Upper lobe of left lung (tissue), 4 donors: ENCODE results near the gene POU2AF3.

Experiments used
- EP300 ChIP-seq, 4 donors: sonication (generic); formaldehyde crosslinking; IDR thresholded peaks; one replicate each; pipeline ENCODE4 v1.5.1; 2017; ENCODE audit warnings: antibody characterized with exemption in 4 of 4, control low read depth in 2 of 4
- POLR2AphosphoS5 ChIP-seq, 2 donors: sonication (generic); formaldehyde crosslinking; IDR thresholded peaks; one replicate each; pipeline ENCODE4 v1.5.1; 2017; ENCODE audit warnings: antibody characterized with exemption in 2 of 2
- TF ChIP-seq, protein P1 (sequence below), 6 experiments: fragments of 450-650 bp in 4 of 6; fragments of 200-600 bp in 2 of 6; sonication (generic) in 2 of 6; IDR thresholded peaks; one replicate each; pipeline ENCODE4 v1.5.1; 2016 to 2019; ENCODE audit warnings: antibody characterized with exemption in 6 of 6

DNA sequence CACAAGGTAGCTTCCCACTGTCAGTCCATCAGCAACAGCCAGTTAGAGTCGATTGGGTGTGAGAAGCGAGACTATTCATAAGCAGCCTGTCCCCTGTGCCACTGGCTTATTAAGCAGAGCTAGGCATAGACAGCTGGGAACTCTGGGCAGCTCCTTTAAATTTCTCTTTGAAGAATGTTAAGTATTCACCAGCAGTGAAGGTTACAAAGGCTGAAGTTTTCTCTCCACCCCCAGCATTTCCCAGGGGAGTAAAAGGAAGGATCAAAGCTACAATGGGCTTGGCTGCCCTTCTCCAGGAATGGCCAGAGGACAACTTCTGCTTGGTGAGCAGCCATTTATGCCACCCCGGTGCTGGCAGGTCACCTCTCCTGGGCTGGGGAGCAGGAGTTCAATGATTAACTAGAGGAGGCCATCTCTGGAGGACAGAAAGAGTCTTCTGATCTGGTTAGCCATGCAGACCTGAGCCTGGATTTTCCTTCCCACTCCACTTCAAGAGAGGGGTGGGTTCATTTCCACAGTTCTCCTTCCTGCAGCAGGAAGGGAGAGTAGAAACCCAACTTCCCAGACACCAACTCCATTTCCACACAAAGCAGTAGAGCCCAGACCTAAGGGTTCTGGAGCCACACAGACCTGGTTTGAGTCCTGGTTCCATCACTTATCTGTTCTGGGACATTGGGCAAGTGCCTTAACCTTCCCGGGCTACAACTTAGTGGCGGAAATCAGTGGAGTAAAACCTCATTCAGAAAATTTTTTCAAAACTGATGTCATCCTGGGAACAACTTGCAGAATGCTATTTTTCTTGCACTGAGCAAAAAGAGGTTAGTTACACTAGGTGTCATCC is 22.6 kb downstream of the POU2AF3 start:
- TF ChIP-seq POLR2AphosphoS5 (IDR thresholded peaks at IDR 0.05): no peak
- TF ChIP-seq, protein P1, sequence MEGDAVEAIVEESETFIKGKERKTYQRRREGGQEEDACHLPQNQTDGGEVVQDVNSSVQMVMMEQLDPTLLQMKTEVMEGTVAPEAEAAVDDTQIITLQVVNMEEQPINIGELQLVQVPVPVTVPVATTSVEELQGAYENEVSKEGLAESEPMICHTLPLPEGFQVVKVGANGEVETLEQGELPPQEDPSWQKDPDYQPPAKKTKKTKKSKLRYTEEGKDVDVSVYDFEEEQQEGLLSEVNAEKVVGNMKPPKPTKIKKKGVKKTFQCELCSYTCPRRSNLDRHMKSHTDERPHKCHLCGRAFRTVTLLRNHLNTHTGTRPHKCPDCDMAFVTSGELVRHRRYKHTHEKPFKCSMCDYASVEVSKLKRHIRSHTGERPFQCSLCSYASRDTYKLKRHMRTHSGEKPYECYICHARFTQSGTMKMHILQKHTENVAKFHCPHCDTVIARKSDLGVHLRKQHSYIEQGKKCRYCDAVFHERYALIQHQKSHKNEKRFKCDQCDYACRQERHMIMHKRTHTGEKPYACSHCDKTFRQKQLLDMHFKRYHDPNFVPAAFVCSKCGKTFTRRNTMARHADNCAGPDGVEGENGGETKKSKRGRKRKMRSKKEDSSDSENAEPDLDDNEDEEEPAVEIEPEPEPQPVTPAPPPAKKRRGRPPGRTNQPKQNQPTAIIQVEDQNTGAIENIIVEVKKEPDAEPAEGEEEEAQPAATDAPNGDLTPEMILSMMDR (IDR thresholded peaks at IDR 0.05): no peak
- no peak for TF ChIP-seq EP300 (IDR thresholded peaks at IDR 0.05)
